Middle frontal gyrus (tissue), 1 donor: ENCODE data around the gene SWAP70.
"Not testable (repeated sequence)": the region's sequence is repeated elsewhere in the genome, so short reads cannot be mapped to it uniquely, and the experiment has no call there.

Source experiments
- DNase-seq: peaks from one replicate; pipeline ENCODE4 v3.0.0-alpha.2; 2015; ENCODE audit warnings: low spot score; ENCODE audit errors: extremely low spot score

Gene SWAP70

DNA sequence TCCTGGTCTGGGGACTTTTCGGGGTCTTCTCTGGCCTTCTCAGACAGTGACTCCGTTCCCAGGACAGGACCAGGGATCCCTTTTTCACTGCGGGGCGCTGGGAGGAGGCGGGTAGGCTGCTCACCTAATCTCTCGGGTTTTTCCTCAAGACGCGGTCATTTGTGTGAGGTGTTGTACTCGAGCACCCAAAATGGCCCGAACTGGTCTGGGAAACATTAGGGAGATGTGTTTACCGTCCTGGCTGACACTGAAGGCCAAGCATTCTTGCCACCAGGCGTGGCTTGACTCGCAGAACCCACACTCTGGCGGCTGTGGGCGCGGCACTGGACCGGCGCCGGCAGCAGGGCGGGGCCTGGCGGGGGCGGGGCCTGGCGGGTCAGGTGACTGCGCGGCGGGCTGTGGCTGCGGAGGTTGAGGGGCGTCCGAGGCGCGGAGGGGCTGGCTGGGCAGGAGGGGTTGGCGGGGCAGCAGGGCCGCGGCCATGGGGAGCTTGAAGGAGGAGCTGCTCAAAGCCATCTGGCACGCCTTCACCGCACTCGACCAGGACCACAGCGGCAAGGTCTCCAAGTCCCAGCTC, at the start of gene SWAP70:
Gene SWAP70, plus strand, starts transcription at position 379 of the 577 bp plus-strand sequence. Its CDS starts 103 bp downstream, at position 482.
- DNase-seq: no peak

- no peak for DNase-seq
Observed at GRCh38 chr11:9615031-9615451, 48.8 kb upstream of the SWAP70 start.

DNA sequence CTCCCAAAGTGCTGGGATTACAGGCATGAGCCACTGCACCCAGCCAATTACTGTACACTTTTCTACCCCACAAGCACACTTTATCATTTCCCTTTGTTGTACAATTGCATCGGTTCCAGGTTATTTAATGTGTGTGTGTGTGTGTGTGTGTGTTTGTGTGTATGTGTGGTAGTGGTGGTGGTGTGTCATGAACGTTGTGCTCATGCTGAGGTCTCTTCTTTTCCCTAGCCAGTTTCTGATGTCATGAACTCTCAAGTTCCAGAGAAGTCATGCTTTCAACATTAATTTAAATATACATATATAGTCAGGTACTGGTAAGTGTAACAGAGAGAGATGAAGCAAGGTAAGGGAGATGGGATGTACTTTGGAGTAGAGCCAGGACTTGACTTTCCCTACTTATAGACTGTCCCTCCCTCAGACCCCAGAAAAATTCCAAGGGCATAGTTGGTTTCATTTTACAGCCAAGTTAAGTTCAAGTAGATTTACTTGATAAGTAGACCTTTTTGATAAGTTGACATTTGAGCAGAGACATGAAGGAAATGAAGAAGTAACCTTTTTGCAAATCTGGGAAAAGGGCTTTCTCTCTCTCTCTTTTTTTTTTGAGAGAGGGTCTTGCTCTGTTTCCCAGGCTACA, 47.7 kb upstream of the SWAP70 start:
- DNase-seq: no peak

DNA sequence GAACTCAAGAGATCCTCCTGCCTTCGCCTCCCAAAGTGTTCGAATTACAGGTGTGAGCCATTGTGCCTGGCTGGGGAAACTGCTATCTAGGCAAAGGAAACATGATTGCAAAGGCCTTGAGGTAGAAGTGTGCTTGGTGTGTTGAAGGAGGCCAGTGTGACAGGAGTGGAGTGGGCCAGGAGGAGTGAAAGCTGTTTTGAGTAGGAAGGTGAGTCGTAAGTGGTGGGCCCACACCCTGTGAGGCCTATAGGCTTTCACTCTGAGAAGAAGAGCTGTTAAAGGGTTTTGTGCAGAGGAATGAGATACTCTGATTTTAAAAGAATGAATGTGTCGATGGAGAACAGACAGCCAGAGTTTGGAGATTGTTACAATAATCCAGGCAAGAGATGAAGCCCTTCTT, 47.0 kb upstream of the SWAP70 start:
- DNase-seq: no peak

DNA sequence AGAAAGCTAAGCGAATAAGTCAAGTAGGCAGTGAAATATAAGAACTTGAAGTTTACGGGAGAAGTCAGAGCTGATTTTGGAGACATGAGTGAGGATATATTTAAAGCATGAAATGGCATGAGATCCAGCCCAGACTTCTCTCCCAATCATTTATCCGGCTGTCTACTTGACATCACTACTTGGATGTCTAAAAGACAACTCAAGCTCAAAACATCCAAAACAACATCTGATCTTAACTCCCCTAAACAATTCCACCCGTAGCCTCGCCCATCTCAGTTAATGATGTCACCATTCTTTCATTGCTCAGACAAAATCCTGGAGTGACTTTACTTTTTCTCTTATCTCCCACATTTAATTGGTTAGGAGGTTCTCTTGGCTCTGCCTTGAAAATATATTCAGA, 45.9 kb upstream of the SWAP70 start:
- DNase-seq: no peak

- DNase-seq: no peak
Observed at GRCh38 chr11:9619004-9619403, 44.9 kb upstream of the SWAP70 start.

DNA sequence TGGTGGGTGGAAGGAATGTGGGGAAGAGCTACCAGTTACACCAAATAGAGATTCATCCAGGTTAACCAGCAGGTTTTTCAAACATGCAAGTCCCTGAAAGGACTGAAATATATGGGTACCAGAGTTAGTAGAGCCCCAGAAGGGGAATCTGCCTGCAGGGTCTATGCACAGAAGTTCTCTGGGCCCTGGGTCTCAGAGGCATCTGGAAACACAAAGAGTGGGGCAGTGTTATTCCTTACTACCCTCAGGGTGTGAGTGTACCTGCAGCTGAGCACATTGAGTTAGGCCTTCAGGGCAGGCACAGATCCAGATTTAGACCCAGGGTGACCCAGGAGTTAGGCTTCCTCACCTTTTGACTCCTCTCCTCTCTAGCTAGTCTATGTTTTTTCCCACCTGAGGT, 43.9 kb upstream of the SWAP70 start:
- DNase-seq: no peak

GRCh38 chr11:9622353-9622752, 41.5 kb upstream of the SWAP70 start:
- not testable (repeated sequence) for DNase-seq

GRCh38 chr11:9623053-9623452, 40.8 kb upstream of the SWAP70 start:
- DNase-seq: not testable (repeated sequence)

DNA sequence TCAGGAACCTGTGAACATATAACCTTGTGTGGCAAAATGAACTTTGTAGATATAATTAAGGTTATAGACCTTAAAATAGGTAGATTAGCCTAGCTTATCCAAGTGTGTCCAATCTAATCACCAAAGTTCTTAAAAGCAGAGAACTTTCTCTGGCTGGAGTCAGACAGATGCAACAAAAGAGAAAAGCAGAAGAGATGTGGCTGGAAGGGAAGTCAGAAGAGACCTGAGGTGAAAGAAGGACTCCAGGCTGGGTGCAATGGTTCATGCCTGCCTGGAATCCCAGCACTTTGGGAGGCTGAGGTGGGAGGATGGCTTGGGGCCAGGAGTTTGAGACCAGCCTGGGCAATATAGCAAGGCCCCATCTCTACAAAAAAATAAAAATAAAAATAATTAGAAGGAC, 39.4 kb upstream of the SWAP70 start:
- DNase-seq: no peak

GRCh38 chr11:9625162-9625561, 38.7 kb upstream of the SWAP70 start:
- no peak for DNase-seq

DNA sequence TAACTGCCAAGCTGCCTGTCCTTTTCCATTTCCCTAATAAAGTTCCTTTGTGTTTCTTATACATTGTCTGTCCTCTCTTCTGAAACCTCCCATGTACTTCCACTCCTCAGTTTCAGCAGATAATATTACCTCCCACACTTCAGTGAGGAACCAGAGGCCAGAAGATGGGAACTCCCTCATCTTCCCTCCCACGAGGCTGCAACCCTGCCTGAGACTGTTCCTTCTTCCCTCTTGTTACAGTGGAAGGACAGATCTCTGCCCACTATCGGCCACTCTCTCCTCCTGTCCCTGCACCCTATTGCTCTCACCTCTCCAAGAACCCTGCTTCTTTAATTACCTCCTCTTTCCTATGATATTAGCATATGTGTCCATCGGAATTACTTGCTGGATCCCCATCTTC, 38.1 kb upstream of the SWAP70 start:
- no peak for DNase-seq

GRCh38 chr11:9626496-9627394, 37.1 kb upstream of the SWAP70 start:
- no peak for DNase-seq

DNA sequence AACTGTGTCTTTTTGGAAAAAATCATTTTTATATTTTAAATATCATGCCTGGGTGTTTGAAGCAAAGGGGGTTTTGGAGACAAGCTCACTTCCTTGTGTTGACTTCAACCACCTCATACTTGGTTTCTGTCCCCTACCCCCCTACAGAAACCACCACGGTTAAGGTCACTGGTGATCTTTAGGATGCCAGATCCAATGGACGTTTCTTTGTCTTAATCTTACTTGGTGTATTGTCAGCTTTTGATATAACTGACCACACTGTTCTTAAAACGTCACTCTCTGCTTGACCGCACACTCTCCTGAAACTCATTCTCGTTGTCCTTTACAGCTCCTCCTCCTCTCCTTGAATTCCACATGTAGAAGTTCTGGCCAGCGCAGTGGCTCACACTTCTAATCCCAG, 34.8 kb upstream of the SWAP70 start:
- no peak for DNase-seq

GRCh38 chr11:9633679-9634078, 30.2 kb upstream of the SWAP70 start:
- no peak for DNase-seq

DNA sequence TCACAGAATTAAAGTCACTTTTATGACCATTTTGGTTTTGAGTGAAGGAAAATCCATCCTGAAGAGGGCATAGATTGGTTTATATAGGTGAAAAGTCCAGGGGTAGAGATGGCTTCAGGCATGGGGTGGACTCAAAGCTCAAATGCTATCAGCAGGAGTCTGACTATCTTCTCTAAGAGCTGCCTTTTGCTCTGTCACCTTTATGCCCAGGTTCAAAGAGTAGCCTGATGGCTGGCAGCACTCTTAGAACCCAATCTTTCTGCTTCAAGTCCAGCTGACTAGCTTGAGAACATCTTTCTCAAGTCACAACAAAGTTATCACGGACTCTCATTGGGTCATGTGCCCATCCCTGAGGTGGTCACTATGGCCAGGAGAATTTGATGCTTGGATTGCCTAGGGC, 27.2 kb upstream of the SWAP70 start:
- DNase-seq: no peak

DNA sequence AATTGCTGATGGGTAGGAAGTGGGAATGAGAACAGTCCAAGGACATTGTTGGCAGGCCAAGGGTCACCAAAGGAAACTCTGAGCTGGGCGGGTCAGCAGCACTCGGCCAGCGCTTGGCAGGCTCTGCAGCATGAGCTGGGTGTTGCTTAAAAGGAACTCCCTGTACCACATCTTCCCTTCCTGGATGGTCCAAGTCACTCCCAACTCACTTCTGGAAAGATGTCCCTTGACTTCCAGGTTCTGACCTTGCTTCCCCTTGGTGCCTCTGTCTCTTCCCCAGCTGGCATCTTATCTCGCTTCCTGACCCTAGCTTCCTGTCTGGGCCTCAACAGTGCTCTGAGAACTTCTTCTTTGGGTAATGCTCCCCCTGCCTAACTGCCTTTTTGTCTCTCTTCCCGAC, 24.8 kb upstream of the SWAP70 start:
- no peak for DNase-seq

- DNase-seq: no peak
Observed at GRCh38 chr11:9639985-9640384, 23.9 kb upstream of the SWAP70 start.

- no peak for DNase-seq
Observed at GRCh38 chr11:9642894-9643293, 21.0 kb upstream of the SWAP70 start.

DNA sequence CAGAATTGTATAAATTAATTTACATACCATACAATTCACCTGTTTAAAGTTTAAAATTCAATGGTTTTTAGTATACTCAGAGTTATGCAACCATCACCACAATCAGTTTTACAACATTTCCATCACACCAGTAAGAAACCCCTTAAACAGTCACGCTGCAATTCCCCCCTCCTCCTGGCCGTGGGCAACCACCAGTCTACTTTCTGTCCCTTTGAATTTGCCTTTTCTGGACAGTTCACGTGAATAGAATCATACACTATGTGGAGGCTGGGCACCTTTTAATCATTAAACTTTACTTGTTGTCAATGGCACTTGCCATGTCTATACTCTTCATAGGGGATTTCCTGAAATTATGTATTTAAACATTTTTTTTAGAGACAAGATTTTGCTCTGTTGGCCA, 20.1 kb upstream of the SWAP70 start:
- DNase-seq: no peak

DNA sequence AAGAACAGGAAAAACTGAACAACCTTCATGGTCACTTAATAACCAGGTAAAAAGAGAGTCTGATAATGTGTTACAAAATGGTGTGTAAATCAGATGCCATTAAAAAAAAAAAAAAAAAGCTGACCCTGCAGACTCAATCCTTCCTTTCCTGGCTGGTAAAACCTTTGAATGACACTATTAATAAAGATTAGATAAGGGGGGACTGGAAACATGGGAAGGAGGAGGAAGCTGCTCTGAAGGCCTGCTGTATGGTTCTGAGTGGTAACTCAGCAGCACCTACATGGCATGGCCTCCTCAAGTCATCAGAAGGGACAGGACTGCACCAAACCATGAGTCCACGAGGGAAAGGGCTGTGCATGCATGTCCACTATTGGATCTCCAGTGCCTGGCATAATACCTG, 18.0 kb upstream of the SWAP70 start:
- DNase-seq: no peak

- DNase-seq: no peak
Observed at GRCh38 chr11:9646324-9646723, 17.6 kb upstream of the SWAP70 start.
